ENCODE data around the gene ARHGAP42.

Gene ARHGAP42

GRCh38 chr11:101028644-101029043, 341.6 kb downstream of the ARHGAP42 start:
- no peak for DNase-seq (ENCODE audit: low read depth)

GRCh38 chr11:101030015-101030414, 342.9 kb downstream of the ARHGAP42 start:
- DNase-seq (ENCODE audit: low read depth) = no peak

- DNase-seq (ENCODE audit: low read depth) = no peak
Measured at GRCh38 chr11:101030692-101031091, 343.6 kb downstream of the ARHGAP42 start.

GRCh38 chr11:101031713-101032112, 344.6 kb downstream of the ARHGAP42 start:
- DNase-seq (ENCODE audit: low read depth) = no peak

- DNase-seq (ENCODE audit: low read depth) = no peak
Measured at GRCh38 chr11:101032991-101033390, 345.9 kb downstream of the ARHGAP42 start.

GRCh38 chr11:101034076-101034475, 347.0 kb downstream of the ARHGAP42 start:
- DNase-seq (ENCODE audit: low read depth) = no peak

- no peak for DNase-seq (ENCODE audit: low read depth)
Measured at GRCh38 chr11:101035872-101036271, 348.8 kb downstream of the ARHGAP42 start.
